MM.1S (cell line): ENCODE data around the gene PLA2G10.
"Not testable (repeated sequence)": the region's sequence is repeated elsewhere in the genome, so short reads cannot be mapped to it uniquely, and the experiment has no call there.

ENCODE experiments used
- EZH2 ChIP-seq: fragments of 300-600 bp; sonication (generic); optimal IDR thresholded peaks from 2 replicates; pipeline ENCODE3; 2017; ENCODE audit warnings: low read depth, mild to moderate bottlenecking, antibody characterized with exemption, low read length, mixed read lengths
- EZH2phosphoT487 ChIP-seq: fragments of 300-600 bp; sonication (generic); IDR thresholded peaks from 2 replicates; pipeline ENCODE4 v1.6.1; 2018; ENCODE audit warnings: antibody characterized with exemption, low read length
- TF ChIP-seq, protein P1 (sequence below): fragments of 300-600 bp; sonication (generic); IDR thresholded peaks from 2 replicates; pipeline ENCODE4 v1.5.1; 2016; ENCODE audit warnings: antibody characterized with exemption, low read length, mixed read lengths

DNA sequence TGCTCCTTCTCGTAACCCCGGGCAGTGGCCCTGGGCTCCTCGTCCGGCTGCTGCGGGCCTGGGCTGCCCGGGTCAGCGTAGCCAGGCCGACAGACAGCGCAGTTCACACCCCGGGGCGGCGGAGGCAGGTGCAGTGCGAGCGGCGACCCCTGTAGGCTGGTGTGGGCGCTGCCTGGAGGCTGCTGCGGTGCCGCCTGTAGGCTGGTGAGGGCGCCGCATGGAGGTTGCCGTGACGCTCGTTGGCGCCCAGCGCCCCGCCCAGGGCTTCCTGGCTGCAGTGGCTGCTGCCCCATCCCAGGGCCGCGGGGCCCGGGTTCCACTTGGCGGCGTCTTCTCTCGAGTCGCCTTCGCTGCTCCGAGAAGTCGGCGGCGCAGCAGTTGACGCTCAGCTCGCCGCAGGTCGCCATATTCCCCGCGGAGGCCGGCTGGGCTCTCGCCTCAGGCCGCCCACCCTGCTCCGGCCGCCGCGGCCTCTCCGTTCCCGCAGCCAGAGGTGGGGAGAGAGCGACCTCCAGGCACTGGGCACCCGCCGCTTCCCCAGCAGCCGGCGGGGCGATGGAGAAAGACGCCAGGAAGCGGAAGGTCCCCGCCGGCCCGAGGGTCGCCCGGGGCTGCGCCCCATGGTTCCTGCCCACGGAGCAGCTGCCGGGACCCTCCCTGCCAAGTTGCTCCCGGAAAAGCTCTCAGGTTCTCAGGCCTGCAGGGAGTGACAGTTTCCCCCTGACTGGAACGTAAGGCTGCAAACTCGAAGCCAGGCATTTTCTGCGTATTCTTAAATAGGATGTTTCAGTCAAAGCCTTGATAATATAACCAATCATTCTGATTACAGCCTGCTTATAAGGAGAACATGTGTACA, 48.4 kb upstream of the PLA2G10 start, which contains the start of gene NPIPA2:
- not testable (repeated sequence) for TF ChIP-seq EZH2, EZH2phosphoT487
- TF ChIP-seq, protein P1, sequence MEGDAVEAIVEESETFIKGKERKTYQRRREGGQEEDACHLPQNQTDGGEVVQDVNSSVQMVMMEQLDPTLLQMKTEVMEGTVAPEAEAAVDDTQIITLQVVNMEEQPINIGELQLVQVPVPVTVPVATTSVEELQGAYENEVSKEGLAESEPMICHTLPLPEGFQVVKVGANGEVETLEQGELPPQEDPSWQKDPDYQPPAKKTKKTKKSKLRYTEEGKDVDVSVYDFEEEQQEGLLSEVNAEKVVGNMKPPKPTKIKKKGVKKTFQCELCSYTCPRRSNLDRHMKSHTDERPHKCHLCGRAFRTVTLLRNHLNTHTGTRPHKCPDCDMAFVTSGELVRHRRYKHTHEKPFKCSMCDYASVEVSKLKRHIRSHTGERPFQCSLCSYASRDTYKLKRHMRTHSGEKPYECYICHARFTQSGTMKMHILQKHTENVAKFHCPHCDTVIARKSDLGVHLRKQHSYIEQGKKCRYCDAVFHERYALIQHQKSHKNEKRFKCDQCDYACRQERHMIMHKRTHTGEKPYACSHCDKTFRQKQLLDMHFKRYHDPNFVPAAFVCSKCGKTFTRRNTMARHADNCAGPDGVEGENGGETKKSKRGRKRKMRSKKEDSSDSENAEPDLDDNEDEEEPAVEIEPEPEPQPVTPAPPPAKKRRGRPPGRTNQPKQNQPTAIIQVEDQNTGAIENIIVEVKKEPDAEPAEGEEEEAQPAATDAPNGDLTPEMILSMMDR, result not testable (repeated sequence)
